Activated CD8-positive, alpha-beta memory T cell treated with anti-CD3 and anti-CD28 coated beads for 36 hours (primary cell): ENCODE data around the gene ARHGAP15. TPM values are rescaled to one million over a fixed set of nuclear protein-coding genes. Genes with fewer than 3 reads are reported as not detected.

Source experiments
- CTCF ChIA-PET: fragments of 350-600 bp; sonication (Branson Sonifier 250); formaldehyde crosslinking; loops from one replicate; lab custom pipeline; 2021; ENCODE audit warnings: antibody characterized with exemption; lab: Charles Lee
- POLR2A ChIA-PET: fragments of 350-600 bp; sonication (Branson Sonifier 250); formaldehyde crosslinking; loops from one replicate; lab custom pipeline; 2021; ENCODE audit warnings: antibody characterized with exemption; lab: Charles Lee
- total RNA-seq, 2 experiments: library from RNA; stranded (reverse); gene quantifications; one replicate each; pipeline ENCODE4 v1.2.3, GENCODE V29; 2021

Gene ARHGAP15
- total RNA-seq, 2 experiments from 2014 or later: 36.1 to 36.4 TPM

GRCh38 chr2:143139835-143140393, 10.7 kb downstream of the ARHGAP15 start:
- ChIA-PET POLR2A (no interaction called here), CTCF (no interaction called here)

- ChIA-PET CTCF (interaction anchor here (0.9 kb wide), 1 partner anchor 9 kb away, joined by 3 read pairs; no protein-coding TSS in a partner anchor), POLR2A (no interaction called here)
These were observed 11.8 kb downstream of the ARHGAP15 start for GRCh38 chr2:143140864-143141661.

GRCh38 chr2:143142598-143142997, 13.4 kb downstream of the ARHGAP15 start:
- POLR2A ChIA-PET: no interaction called here
- CTCF ChIA-PET: no interaction called here

- CTCF ChIA-PET: no interaction called here
- POLR2A ChIA-PET: no interaction called here
These were observed 15.7 kb downstream of the ARHGAP15 start for GRCh38 chr2:143144813-143145455.

- POLR2A ChIA-PET: no interaction called here
These were observed 17.1 kb downstream of the ARHGAP15 start for GRCh38 chr2:143146366-143146765.

GRCh38 chr2:143146815-143147530, 17.8 kb downstream of the ARHGAP15 start:
- ChIA-PET CTCF (no interaction called here), POLR2A (no interaction called here)

More at GRCh38 chr2:143146366-143146765, 17.1 kb downstream of the ARHGAP15 start:
- CTCF ChIA-PET: interaction anchor here (1.0 kb wide), 1 partner anchor 11 kb away, joined by 3 read pairs; no protein-coding TSS in a partner anchor

GRCh38 chr2:143148011-143148410, 18.8 kb downstream of the ARHGAP15 start:
- POLR2A ChIA-PET: no interaction called here
- CTCF ChIA-PET: interaction anchor here (1.3 kb wide), 1 partner anchor 14 kb away, joined by 5 read pairs; no protein-coding TSS in a partner anchor

- CTCF ChIA-PET: interaction anchor here (1.3 kb wide), 1 partner anchor 13 kb away, joined by 5 read pairs; no protein-coding TSS in a partner anchor
- POLR2A ChIA-PET: no interaction called here
These were observed 19.5 kb downstream of the ARHGAP15 start for GRCh38 chr2:143148757-143149156.

GRCh38 chr2:143150287-143150686, 21.1 kb downstream of the ARHGAP15 start:
- POLR2A ChIA-PET: no interaction called here

GRCh38 chr2:143151111-143151752, 22.0 kb downstream of the ARHGAP15 start:
- ChIA-PET CTCF (no interaction called here), POLR2A (no interaction called here)

More at GRCh38 chr2:143150287-143150686, 21.1 kb downstream of the ARHGAP15 start:
- CTCF ChIA-PET: no interaction called here

- ChIA-PET CTCF (no interaction called here), POLR2A (no interaction called here)
These were observed 23.0 kb downstream of the ARHGAP15 start for GRCh38 chr2:143152219-143152618.

- CTCF ChIA-PET: no interaction called here
- POLR2A ChIA-PET: no interaction called here
These were observed 23.4 kb downstream of the ARHGAP15 start for GRCh38 chr2:143152637-143153036.

- ChIA-PET POLR2A (interaction anchor here (0.6 kb wide), 1 partner anchor 972 kb away, joined by 3 read pairs; no protein-coding TSS in a partner anchor), CTCF (interaction anchor here (0.7 kb wide), 1 partner anchor 21 kb away, joined by 3 read pairs; no protein-coding TSS in a partner anchor)
These were observed 26.4 kb downstream of the ARHGAP15 start for GRCh38 chr2:143155661-143156060.

GRCh38 chr2:143157001-143157400, 27.8 kb downstream of the ARHGAP15 start:
- POLR2A ChIA-PET: no interaction called here
- CTCF ChIA-PET: interaction anchor here (1.1 kb wide), 1 partner anchor 11 kb away, joined by 3 read pairs; no protein-coding TSS in a partner anchor

GRCh38 chr2:143157418-143157817, 28.2 kb downstream of the ARHGAP15 start:
- ChIA-PET CTCF (interaction anchor here (1.1 kb wide), 1 partner anchor 12 kb away, joined by 3 read pairs; no protein-coding TSS in a partner anchor), POLR2A (no interaction called here)

- CTCF ChIA-PET: interaction anchor here (1.1 to 1.2 kb wide), 2 partner anchors 12 to 101 kb away, joined by 3 read pairs; no protein-coding TSS in a partner anchor
- POLR2A ChIA-PET: no interaction called here
These were observed 28.9 kb downstream of the ARHGAP15 start for GRCh38 chr2:143158098-143158497.

GRCh38 chr2:143158551-143159485, 29.6 kb downstream of the ARHGAP15 start:
- POLR2A ChIA-PET: no interaction called here
- CTCF ChIA-PET: interaction anchor here (1.2 kb wide), 1 partner anchor 101 kb away, joined by 3 read pairs; no protein-coding TSS in a partner anchor

- ChIA-PET POLR2A (no interaction called here), CTCF (no interaction called here)
These were observed 30.2 kb downstream of the ARHGAP15 start for GRCh38 chr2:143159486-143159840.
